K562 (cell line): ENCODE measurements around the gene WWOX. TPM values are rescaled to one million over a fixed set of nuclear protein-coding genes. Genes with fewer than 3 reads are reported as not detected.

Experiments used
- ATAC-seq: fragments of 200-7000 bp; cut with Tn5 transposase; 3 replicates; pipeline ENCODE4 v1.9.1; 2020; ENCODE audit warnings: moderate library complexity
- BruUV-seq: library from RNA; stranded (reverse); fragments of 400-500 nt; replicated peaks from 2 replicates; lab custom pipeline; 2021; lab: Mats Ljungman, UMichigan
- CTCF ChIA-PET: fragments of 300-600 bp; formaldehyde crosslinking; extraction: SDS; loops from one replicate; lab custom pipeline; 2021; ENCODE audit warnings: low intra/inter-chr PET ratio; lab: Yijun Ruan, JAX
- POLR2A ChIA-PET: fragments of 300-600, 350-650 bp; sonication (Branson Sonifier 250); formaldehyde crosslinking; extraction: SDS; loops from one replicate; lab custom pipeline; 2021; ENCODE audit warnings: antibody characterized with exemption, inconsistent platforms; lab: Yijun Ruan, JAX
- DNase-seq, 4 experiments: peaks; one replicate each; pipeline versions ENCODE4 v3.0.0 to v3.0.0-alpha.2; 2011 to 2018; ENCODE audit warnings: low spot score in 3 of 4, mixed read lengths in 3 of 4; ENCODE audit errors: extremely low read depth in 1 of 4
- FAIRE-seq: peaks from 2 replicates; lab custom pipeline; 2011; peaks lifted over from hg19 to GRCh38; lab: Jason Lieb, UNC
- H2AFZ ChIP-seq: 2 replicates; pipeline ENCODE4 v1.6.0; 2011; ENCODE audit warnings: low read depth, low read length, control low read depth, inconsistent platforms
- H3K27ac ChIP-seq: fragments of 200-600 bp; 3 replicates; pipeline ENCODE4 v1.8.0; 2011; ENCODE audit warnings: low read depth, mild to moderate bottlenecking, control low read depth, inconsistent platforms, low read length, moderate library complexity, mixed read lengths; ENCODE audit errors: extremely low read depth
- H3K27me3 ChIP-seq, 2 experiments: fragments of 300-600 bp in 1 of 2; 2 replicates in 1 of 2; 3 replicates in 1 of 2; pipeline versions ENCODE4 v1.6.0 to v1.8.0; 2011; ENCODE audit warnings: inconsistent platforms in 2 of 2, low read length in 2 of 2, mild to moderate bottlenecking in 1 of 2, mixed read lengths in 1 of 2, moderate library complexity in 1 of 2; ENCODE audit not compliant: control insufficient read depth in 2 of 2, insufficient read depth in 2 of 2
- H3K36me3 ChIP-seq: fragments of 300-600 bp; 3 replicates; pipeline ENCODE4 v1.8.0; 2011; ENCODE audit warnings: mild to moderate bottlenecking, low read length, inconsistent platforms; ENCODE audit not compliant: control insufficient read depth, insufficient read depth
- H3K4me1 ChIP-seq, 2 experiments: fragments of 200-600 bp in 1 of 2; replicated peaks in 1 of 2; 2 replicates in 1 of 2; 3 replicates in 1 of 2; pipeline versions ENCODE4 v1.5.1 to v1.8.0; 2011; ENCODE audit warnings: inconsistent platforms in 2 of 2, low read length in 2 of 2, mild to moderate bottlenecking in 1 of 2, mixed read lengths in 1 of 2, moderate library complexity in 1 of 2; ENCODE audit not compliant: control insufficient read depth in 2 of 2, insufficient read depth in 2 of 2
- H3K4me2 ChIP-seq: 2 replicates; pipeline ENCODE4 v1.6.1; 2011; ENCODE audit warnings: low read length, control low read depth, inconsistent platforms, mixed read lengths; ENCODE audit not compliant: insufficient read depth
- H3K4me3 ChIP-seq: fragments of 200-600 bp; sonication (generic), shearing (Covaris generic); 2 replicates; pipeline ENCODE4 v1.5.1; 2016; ENCODE audit warnings: control low read depth, inconsistent platforms
- H3K79me2 ChIP-seq: fragments of 200-600 bp; 3 replicates; pipeline ENCODE4 v1.8.0; 2011; ENCODE audit warnings: low read length, inconsistent platforms; ENCODE audit not compliant: control insufficient read depth, insufficient read depth
- H3K9ac ChIP-seq, 2 experiments: 2 replicates each; pipeline versions ENCODE4 v1.6.0 to v1.6.1; 2011; ENCODE audit warnings: low read depth in 2 of 2, low read length in 2 of 2, control low read depth in 1 of 2, inconsistent platforms in 1 of 2, mild to moderate bottlenecking in 1 of 2, mixed read lengths in 1 of 2; ENCODE audit not compliant: insufficient read depth in 1 of 2
- H3K9me1 ChIP-seq: one replicate; pipeline ENCODE4 v1.6.0; 2011; ENCODE audit warnings: inconsistent platforms, mild to moderate bottlenecking, low read length, moderate library complexity; ENCODE audit not compliant: control insufficient read depth, insufficient read depth
- H3K9me3 ChIP-seq: replicated peaks from 2 replicates; pipeline ENCODE4 v1.5.1; 2011; ENCODE audit warnings: low read depth, low read length, inconsistent platforms; ENCODE audit not compliant: control insufficient read depth, insufficient read depth
- H4K20me1 ChIP-seq: replicated peaks from 2 replicates; pipeline ENCODE4 v1.6.1; 2011; ENCODE audit warnings: low read length, inconsistent platforms, mixed read lengths; ENCODE audit not compliant: control insufficient read depth, insufficient read depth
- EWSR1 ChIP-seq: fragments of 450-650 bp; IDR thresholded peaks from 2 replicates; pipeline ENCODE4 v1.6.1; 2018; ENCODE audit warnings: borderline replicate concordance, mild to moderate bottlenecking, low read depth, moderate library complexity; ENCODE audit not compliant: partially characterized antibody
- GATA2 ChIP-seq: sonication (generic); formaldehyde crosslinking; IDR thresholded peaks from 2 replicates; pipeline ENCODE4 v1.4.0; 2020; ENCODE audit warnings: mild to moderate bottlenecking, missing genetic modification reagents
- MED1 ChIP-seq: sonication (generic); formaldehyde crosslinking; IDR thresholded peaks from 2 replicates; pipeline ENCODE4 v1.8.1; 2023; ENCODE audit warnings: missing genetic modification reagents, borderline replicate concordance
- RBM15 ChIP-seq: fragments of 200-400 bp; formaldehyde crosslinking; IDR thresholded peaks from 2 replicates; pipeline ENCODE4 v1.6.1; 2018; ENCODE audit warnings: mild to moderate bottlenecking, low read length, moderate library complexity; ENCODE audit not compliant: insufficient read depth
- SREBF2 ChIP-seq: sonication (generic); formaldehyde crosslinking; IDR thresholded peaks from 2 replicates; pipeline ENCODE4 v1.4.0; 2020; ENCODE audit warnings: mild to moderate bottlenecking, missing genetic modification reagents
- ZNF134 ChIP-seq: fragments of 250-450 bp; sonication (Bioruptor Pico); conservative IDR thresholded peaks from 2 replicates; pipeline ENCODE4 v1.4.0; 2020
- WGBS: fragments of 100-300 bp; shearing (Covaris generic); methylation state at CpG from one replicate; pipeline ENCODE4 v1.1.6; 2016; ENCODE audit warnings: low coverage, mixed read lengths; ENCODE audit not compliant: insufficient coverage; ENCODE audit errors: missing lambda C conversion rate; 5-methylcytosine and 5-hydroxymethylcytosine counted together
- in situ Hi-C: fragments of 300-500 bp; cut with MboI; formaldehyde crosslinking; loops from 4 replicates; pipeline ENCODE4 v1.15.0; 2018; ENCODE audit warnings: inconsistent platforms, mixed read lengths
- intact Hi-C: fragments of 100-400 bp; cut with micrococcal nuclease; formaldehyde crosslinking; loops from 2 replicates; pipeline ENCODE4 v1.14.2; 2022
- polyA plus RNA-seq, 8 experiments: library from polyadenylated mRNA; depleted of rRNA in 4 of 8; stranded (reverse) in 5 of 8; unstranded in 3 of 8; fragments of >200 nt; fragmentation: Nextera tagmentation in 2 of 8; fragmentation: Illumina TruSeq in 1 of 8; extraction: Ambion mirVana in 2 of 8; extraction: Trizol in 1 of 8; gene quantifications; 2 replicates each; pipeline versions ENCODE4 v1.2.1 to v1.2.3, GENCODE V29; 2011 to 2014; ENCODE audit warnings: inconsistent platforms in 1 of 8, missing spikeins in 1 of 8
- total RNA-seq, 7 experiments: library from RNA; depleted of rRNA in 6 of 7; stranded (reverse); fragments of >200 nt in 6 of 7; fragmentation: Illumina TruSeq in 2 of 7; extraction: Trizol in 2 of 7; gene quantifications; 2 replicates each; pipeline versions ENCODE4 v1.2.1 to v1.2.3, GENCODE V29; 2011 to 2021; ENCODE audit warnings: low replicate concordance in 1 of 7
- TF ChIP-seq, protein P1 (sequence below): fragments of 250-450 bp; sonication (Bioruptor Pico); IDR thresholded peaks from 2 replicates; pipeline ENCODE4 v1.9.0; 2021; ENCODE audit warnings: mild to moderate bottlenecking, inconsistent platforms

The WWOX gene
- total and polyA plus RNA-seq, 9 of the 15 experiments (the other 6 are each of a cell fraction or from before 2014, with no cell fraction given), result 1.6 to 22.7 (median 8.1) TPM

GRCh38 chr16:78102865-78103264, 3.4 kb downstream of the WWOX start:
- BruUV-seq, result no TSS peak
- CTCF ChIA-PET, result no interaction called here

More at GRCh38 chr16:78102865-78103264, 3.4 kb downstream of the WWOX start:
- no peak for ATAC-seq
- no peak overlapping the region for H3K4me3 ChIP-seq
- POLR2A ChIA-PET, result no interaction called here
- H3K27me3 ChIP-seq, result no peaks in the 10 kb centered on the region
- no peak for DNase-seq
- no peak overlapping the region for H2AFZ ChIP-seq
- 57% methylated on average over 8 of the region's 11 CpGs for WGBS
- H4K20me1 ChIP-seq, result no peaks in the 10 kb centered on the region
- peaks cover 8 to 13% of the 10 kb centered on the region in 2 experiments; a peak in 4 of 5 replicates for H3K4me1 ChIP-seq
- FAIRE-seq, result no peak
- no peak overlapping the region for H3K27ac ChIP-seq
- TF ChIP-seq SREBF2 (CRISPR knock-in tag) (no peak), ZNF134 (CRISPR knock-in tag) (no peak), RBM15 (no peak), EWSR1 (no peak), MED1 (no peak), GATA2 (no peak)
- TF ChIP-seq, protein P1, sequence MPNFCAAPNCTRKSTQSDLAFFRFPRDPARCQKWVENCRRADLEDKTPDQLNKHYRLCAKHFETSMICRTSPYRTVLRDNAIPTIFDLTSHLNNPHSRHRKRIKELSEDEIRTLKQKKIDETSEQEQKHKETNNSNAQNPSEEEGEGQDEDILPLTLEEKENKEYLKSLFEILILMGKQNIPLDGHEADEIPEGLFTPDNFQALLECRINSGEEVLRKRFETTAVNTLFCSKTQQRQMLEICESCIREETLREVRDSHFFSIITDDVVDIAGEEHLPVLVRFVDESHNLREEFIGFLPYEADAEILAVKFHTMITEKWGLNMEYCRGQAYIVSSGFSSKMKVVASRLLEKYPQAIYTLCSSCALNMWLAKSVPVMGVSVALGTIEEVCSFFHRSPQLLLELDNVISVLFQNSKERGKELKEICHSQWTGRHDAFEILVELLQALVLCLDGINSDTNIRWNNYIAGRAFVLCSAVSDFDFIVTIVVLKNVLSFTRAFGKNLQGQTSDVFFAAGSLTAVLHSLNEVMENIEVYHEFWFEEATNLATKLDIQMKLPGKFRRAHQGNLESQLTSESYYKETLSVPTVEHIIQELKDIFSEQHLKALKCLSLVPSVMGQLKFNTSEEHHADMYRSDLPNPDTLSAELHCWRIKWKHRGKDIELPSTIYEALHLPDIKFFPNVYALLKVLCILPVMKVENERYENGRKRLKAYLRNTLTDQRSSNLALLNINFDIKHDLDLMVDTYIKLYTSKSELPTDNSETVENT (CRISPR knock-in tag), result no peak
- TF ChIP-seq, all 486 proteins: peak for 0
- H3K9me1 ChIP-seq, result no peaks in the 10 kb centered on the region
- H3K36me3 ChIP-seq, result no peaks in the 10 kb centered on the region; the same call in 2 of the 3 replicates
- intact Hi-C loops (no loop called here), in situ Hi-C loops (no loop called here)
- H3K79me2 ChIP-seq, result peaks cover 7% of the 10 kb centered on the region; the same call in 1 of the 3 replicates
- no peak overlapping the region for H3K4me2 ChIP-seq
- no peaks in the 10 kb centered on the region for H3K9me3 ChIP-seq
- H3K9ac ChIP-seq, result no peak overlapping the region
